ENCODE measurements around the gene SLC1A3. TPM values are rescaled to one million over a fixed set of nuclear protein-coding genes. Genes with fewer than 3 reads are reported as not detected.
A peak's percentile ranks its signal among the peaks of the same experiment; 100 is the strongest.

SLC1A3 gene
- total RNA-seq, 6 donors from 2014 or later = 22.4 to 235 (median 42.0) TPM

- H3K27me3 ChIP-seq = no peaks in the 10 kb centered on the region
- no peak overlapping the region for H3K27ac ChIP-seq
- no peaks in the 10 kb centered on the region for H3K9me3 ChIP-seq
- no peak for TF ChIP-seq CTCF (IDR thresholded peaks at IDR 0.05)
- no peak for TF ChIP-seq EP300 (IDR thresholded peaks at IDR 0.05)
- no peak for TF ChIP-seq POLR2AphosphoS5 (IDR thresholded peaks at IDR 0.05)
- TF ChIP-seq POLR2A (IDR thresholded peaks at IDR 0.05) = no peak
- ATAC-seq (ENCODE audit: low FRiP score in 2 of 2) (no peak), DNase-seq (no peak)
- WGBS, 2 donors = 65 to 78% methylated on average over 5 of the region's 5 CpGs
- peaks cover 16 to 20% (median 19%) of the 10 kb centered on the region in 4 donors for H3K4me1 ChIP-seq
- H3K36me3 ChIP-seq = no peaks in the 10 kb centered on the region
- no peak overlapping the region for H3K4me3 ChIP-seq
Observed at GRCh38 chr5:36653044-36653705, 46.8 kb downstream of the SLC1A3 start.

- DNase-seq (no peak), ATAC-seq (ENCODE audit: low FRiP score in 2 of 2) (no peak)
- Histone ChIP-seq H3K27ac (peak overlapping the region in 1 of 4 donors; percentile 48), H3K27me3 (no peaks in the 10 kb centered on the region), H3K4me1 (peaks cover 16 to 26% (median 23%) of the 10 kb centered on the region in 4 donors), H3K36me3 (no peaks in the 10 kb centered on the region), H3K4me3 (no peak overlapping the region), H3K9me3 (no peaks in the 10 kb centered on the region)
- TF ChIP-seq EP300 (IDR thresholded peaks at IDR 0.05) (no peak), POLR2AphosphoS5 (IDR thresholded peaks at IDR 0.05) (no peak), POLR2A (IDR thresholded peaks at IDR 0.05) (no peak), CTCF (IDR thresholded peaks at IDR 0.05) (no peak)
- 72 to 83% methylated on average over 3 of the region's 3 CpGs for WGBS, 2 donors
Observed at GRCh38 chr5:36654564-36654963, 48.2 kb downstream of the SLC1A3 start.

DNA sequence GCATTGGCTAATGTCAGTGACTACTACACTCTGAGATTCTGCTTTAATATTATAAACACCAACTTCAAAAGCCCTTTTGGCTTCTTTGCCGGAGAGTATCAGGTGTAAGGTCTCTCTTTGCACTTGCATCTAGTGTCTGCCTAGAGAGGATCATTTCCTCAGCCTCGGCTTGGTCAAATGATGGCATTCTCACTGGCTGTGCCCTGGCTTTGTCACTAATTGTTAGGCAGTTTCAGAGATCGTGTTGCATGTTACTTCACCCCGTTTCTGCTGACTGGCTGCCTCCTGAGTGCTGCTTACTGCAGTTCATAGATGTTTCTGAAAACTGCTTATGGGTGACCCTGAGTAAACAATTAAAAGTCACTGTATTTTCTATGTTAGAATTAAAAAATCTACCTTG lies 48.8 kb downstream of the SLC1A3 start:
- no peaks in the 10 kb centered on the region for H3K9me3 ChIP-seq
- peak overlapping the region in 1 of 4 donors; percentile 48 for H3K27ac ChIP-seq
- no peak overlapping the region for H3K4me3 ChIP-seq
- H3K36me3 ChIP-seq = no peaks in the 10 kb centered on the region
- peaks cover 16 to 26% (median 23%) of the 10 kb centered on the region in 4 donors for H3K4me1 ChIP-seq
- ATAC-seq (ENCODE audit: low FRiP score in 2 of 2) (peak in 1 of 2 donors; percentile 49), DNase-seq (peak in 1 of 2 donors; percentile 58)
- 27 to 55% methylated on average over 4 of the region's 4 CpGs for WGBS, 2 donors
- no peak for TF ChIP-seq EP300 (IDR thresholded peaks at IDR 0.05)
- peak in 1 of 4 donors; percentile 31 for TF ChIP-seq POLR2A (IDR thresholded peaks at IDR 0.05)
- H3K27me3 ChIP-seq = no peaks in the 10 kb centered on the region

DNA sequence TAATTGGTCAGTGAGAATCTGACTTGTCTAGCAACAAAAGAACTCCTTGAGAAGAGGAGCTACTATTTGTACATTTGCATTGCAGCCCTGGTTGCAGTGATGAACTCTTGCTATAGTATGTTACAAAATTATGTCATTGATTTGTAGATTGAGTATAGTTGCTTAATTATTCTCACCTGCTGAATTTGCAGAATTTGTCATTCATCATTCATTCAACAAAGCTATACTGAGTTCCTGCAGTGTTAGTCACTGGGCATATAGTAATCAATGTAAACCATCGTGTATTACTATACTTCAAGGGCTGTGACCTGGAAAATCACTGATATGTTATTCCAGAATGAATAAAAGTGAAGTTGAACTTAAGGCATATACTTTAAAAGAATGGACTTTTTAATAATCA lies 50.1 kb downstream of the SLC1A3 start:
- 71 to 72% methylated on average over 1 of the region's 1 CpG for WGBS, 2 donors
- H3K9me3 ChIP-seq = no peaks in the 10 kb centered on the region
- H3K27me3 ChIP-seq = no peaks in the 10 kb centered on the region
- H3K4me1 ChIP-seq = peaks cover 16 to 26% (median 22%) of the 10 kb centered on the region in 4 donors
- DNase-seq (no peak), ATAC-seq (ENCODE audit: low FRiP score in 2 of 2) (no peak)
- no peak overlapping the region for H3K27ac ChIP-seq
- no peaks in the 10 kb centered on the region for H3K36me3 ChIP-seq
- H3K4me3 ChIP-seq = no peak overlapping the region
- TF ChIP-seq POLR2A (IDR thresholded peaks at IDR 0.05) (no peak), POLR2AphosphoS5 (IDR thresholded peaks at IDR 0.05) (no peak), EP300 (IDR thresholded peaks at IDR 0.05) (no peak), CTCF (IDR thresholded peaks at IDR 0.05) (no peak)

DNA sequence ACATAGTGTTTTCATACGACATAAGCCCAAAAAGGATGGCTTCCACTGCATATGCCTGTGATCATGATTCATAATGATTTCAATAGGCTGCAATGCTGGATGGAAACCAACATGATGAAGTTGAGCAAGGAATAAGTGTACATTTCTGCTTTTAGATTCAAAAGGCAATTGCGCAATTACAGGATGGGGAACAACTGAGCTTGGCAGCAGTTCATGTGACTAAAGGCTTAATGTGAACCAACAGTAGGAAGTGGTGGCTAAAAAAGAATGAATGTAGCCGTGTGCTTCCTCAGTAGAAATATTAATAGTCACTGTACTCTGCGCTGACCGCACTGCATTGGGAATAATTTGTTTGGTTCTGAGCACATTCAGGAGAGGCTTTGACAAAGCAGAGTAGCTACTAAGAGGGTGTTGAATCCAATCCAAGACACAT lies 51.2 kb downstream of the SLC1A3 start:
- WGBS, 2 donors = 5 to 6% methylated on average over 5 of the region's 5 CpGs
- Histone ChIP-seq H3K36me3 (no peaks in the 10 kb centered on the region), H3K27ac (peak overlapping the region; percentile 60 to 77 (median 66)), H3K4me3 (no peak overlapping the region), H3K27me3 (no peaks in the 10 kb centered on the region), H3K9me3 (no peaks in the 10 kb centered on the region), H3K4me1 (peaks cover 16 to 26% (median 21%) of the 10 kb centered on the region in 4 donors)
- DNase-seq = peak in 1 of 2 donors; percentile 78
- peak; percentile 85 to 96 for ATAC-seq (ENCODE audit: low FRiP score in 2 of 2)
- TF ChIP-seq CTCF (IDR thresholded peaks at IDR 0.05) (peak in 1 of 6 experiments; percentile 24), POLR2A (IDR thresholded peaks at IDR 0.05) (peak in 1 of 4 donors; percentile 75), EP300 (IDR thresholded peaks at IDR 0.05) (peak in 2 of 4 donors; percentile 53 to 97), POLR2AphosphoS5 (IDR thresholded peaks at IDR 0.05) (peak; percentile 76 to 96)
